Hepatocyte (in vitro differentiated cells): ENCODE data around the gene SVIL.

Source experiments
- EZH2 ChIP-seq: fragments of 200-600 bp; sonication (generic); IDR thresholded peaks from 2 replicates; pipeline ENCODE4 v1.6.1; 2016; ENCODE audit warnings: antibody characterized with exemption, mild to moderate bottlenecking, borderline replicate concordance
- EZH2phosphoT487 ChIP-seq: fragments of 200-600 bp; sonication (generic); IDR thresholded peaks from one replicate; pipeline ENCODE4 v1.6.1; 2018; ENCODE audit warnings: antibody characterized with exemption, mild to moderate bottlenecking, low read depth, moderate library complexity; ENCODE audit not compliant: unreplicated experiment, severe bottlenecking
- TF ChIP-seq, protein P1 (sequence below): fragments of 200-600 bp; sonication (generic); IDR thresholded peaks from 2 replicates; pipeline ENCODE4 v1.5.1; 2016; ENCODE audit warnings: antibody characterized with exemption, mild to moderate bottlenecking; ENCODE audit not compliant: poor library complexity

DNA sequence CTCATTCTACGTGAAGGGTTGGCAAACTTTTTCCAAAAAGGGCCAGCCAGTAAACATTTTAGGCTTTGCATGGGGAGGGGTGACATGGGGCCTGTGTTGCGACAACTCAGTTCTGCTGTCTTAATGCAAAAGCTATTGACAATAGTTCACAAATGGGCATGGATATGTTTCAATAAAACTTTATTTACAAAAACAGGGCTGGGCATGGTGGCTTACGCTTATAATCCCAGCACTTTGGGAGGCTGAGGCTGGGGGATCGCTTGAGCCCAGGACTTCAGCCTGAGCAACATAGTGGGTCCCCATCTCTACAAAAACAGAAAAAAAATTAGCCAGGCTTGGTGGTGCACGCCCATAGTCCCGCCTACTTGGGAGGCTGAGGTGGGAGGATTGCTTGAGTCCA lies 141.1 kb downstream of the SVIL start:
- TF ChIP-seq, protein P1, sequence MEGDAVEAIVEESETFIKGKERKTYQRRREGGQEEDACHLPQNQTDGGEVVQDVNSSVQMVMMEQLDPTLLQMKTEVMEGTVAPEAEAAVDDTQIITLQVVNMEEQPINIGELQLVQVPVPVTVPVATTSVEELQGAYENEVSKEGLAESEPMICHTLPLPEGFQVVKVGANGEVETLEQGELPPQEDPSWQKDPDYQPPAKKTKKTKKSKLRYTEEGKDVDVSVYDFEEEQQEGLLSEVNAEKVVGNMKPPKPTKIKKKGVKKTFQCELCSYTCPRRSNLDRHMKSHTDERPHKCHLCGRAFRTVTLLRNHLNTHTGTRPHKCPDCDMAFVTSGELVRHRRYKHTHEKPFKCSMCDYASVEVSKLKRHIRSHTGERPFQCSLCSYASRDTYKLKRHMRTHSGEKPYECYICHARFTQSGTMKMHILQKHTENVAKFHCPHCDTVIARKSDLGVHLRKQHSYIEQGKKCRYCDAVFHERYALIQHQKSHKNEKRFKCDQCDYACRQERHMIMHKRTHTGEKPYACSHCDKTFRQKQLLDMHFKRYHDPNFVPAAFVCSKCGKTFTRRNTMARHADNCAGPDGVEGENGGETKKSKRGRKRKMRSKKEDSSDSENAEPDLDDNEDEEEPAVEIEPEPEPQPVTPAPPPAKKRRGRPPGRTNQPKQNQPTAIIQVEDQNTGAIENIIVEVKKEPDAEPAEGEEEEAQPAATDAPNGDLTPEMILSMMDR: no peak
- no peak for TF ChIP-seq EZH2
- TF ChIP-seq EZH2phosphoT487: no peak
